Measurements from ENCODE around the gene PLD4.

PLD4 gene

GRCh38 chr14:104980611-104981531 lies 56.2 kb downstream of the PLD4 start:
- H3K79me1 ChIP-seq (ENCODE audit: low read length): no peaks in the 10 kb centered on the region
- peaks cover 10% of the 10 kb centered on the region for H3K27me3 ChIP-seq (ENCODE audit: insufficient read depth, low read length)
- no peak overlapping the region for H2BK12ac ChIP-seq (ENCODE audit: low read length)
- WGBS (ENCODE audit: extremely low coverage, insufficient coverage, insufficient read length): no CpG with 5 or more reads among the region's 22 CpGs
- no peak overlapping the region for H3K23ac ChIP-seq (ENCODE audit: low read length)
- no peak overlapping the region for H2AK5ac ChIP-seq (ENCODE audit: low read length)
- no peak overlapping the region for H3K27ac ChIP-seq (ENCODE audit: low read depth, low read length)
- H3K79me2 ChIP-seq (ENCODE audit: control insufficient read depth, insufficient read depth, low read length, poor library complexity): peaks cover 2% of the 10 kb centered on the region
- H3K4me1 ChIP-seq (ENCODE audit: control insufficient read depth in 1 of 2, insufficient read depth in 2 of 2, low read length in 2 of 2): peaks cover 2 to 15% of the 10 kb centered on the region in 2 experiments
- peaks cover 9% of the 10 kb centered on the region for H3K9me3 ChIP-seq (ENCODE audit: insufficient read depth, low read depth, low read length)
- no peak overlapping the region for H4K91ac ChIP-seq (ENCODE audit: low read depth, low read length)
- DNase-seq: no peak
- H2BK5ac ChIP-seq (ENCODE audit: low read depth, low read length, poor library complexity): no peak overlapping the region
- H3K4me3 ChIP-seq (ENCODE audit: low read depth, low read length): no peak overlapping the region
- no peak overlapping the region for H3K14ac ChIP-seq (ENCODE audit: low read length)
- no peak overlapping the region for H3K9ac ChIP-seq (ENCODE audit: low read length)
- no peak overlapping the region for H3K18ac ChIP-seq (ENCODE audit: low read length)
- no peak overlapping the region for H4K12ac ChIP-seq (ENCODE audit: low read depth, low read length)
- H2BK120ac ChIP-seq (ENCODE audit: insufficient read depth, low read length, poor library complexity): no peak overlapping the region
- no peak overlapping the region for H4K8ac ChIP-seq (ENCODE audit: low read depth, low read length)
- H3K36me3 ChIP-seq (ENCODE audit: control insufficient read depth in 1 of 2, insufficient read depth in 2 of 2, low read length in 2 of 2): no peaks in the 10 kb centered on the region
- H3K4ac ChIP-seq (ENCODE audit: low read depth, low read length): no peak overlapping the region
- no peak overlapping the region for H2AFZ ChIP-seq (ENCODE audit: insufficient read depth, low read length, poor library complexity)
- H3K4me2 ChIP-seq (ENCODE audit: low read length): no peak overlapping the region

- no peak overlapping the region for H2BK120ac ChIP-seq (ENCODE audit: insufficient read depth, low read length, poor library complexity)
- no peak overlapping the region for H3K18ac ChIP-seq (ENCODE audit: low read length)
- WGBS (ENCODE audit: extremely low coverage, insufficient coverage, insufficient read length): no CpG with 5 or more reads among the region's 17 CpGs
- DNase-seq: no peak
- H3K36me3 ChIP-seq (ENCODE audit: control insufficient read depth in 1 of 2, insufficient read depth in 2 of 2, low read length in 2 of 2): no peaks in the 10 kb centered on the region
- no peak overlapping the region for H3K23ac ChIP-seq (ENCODE audit: low read length)
- no peak overlapping the region for H3K27ac ChIP-seq (ENCODE audit: low read depth, low read length)
- H2AFZ ChIP-seq (ENCODE audit: insufficient read depth, low read length, poor library complexity): no peak overlapping the region
- H4K12ac ChIP-seq (ENCODE audit: low read depth, low read length): no peak overlapping the region
- H3K4me1 ChIP-seq (ENCODE audit: control insufficient read depth in 1 of 2, insufficient read depth in 2 of 2, low read length in 2 of 2): peaks cover 7 to 18% of the 10 kb centered on the region in 2 experiments
- H3K4me3 ChIP-seq (ENCODE audit: low read depth, low read length): no peak overlapping the region
- peaks cover 8% of the 10 kb centered on the region for H3K9me3 ChIP-seq (ENCODE audit: insufficient read depth, low read depth, low read length)
- peaks cover 10% of the 10 kb centered on the region for H3K27me3 ChIP-seq (ENCODE audit: insufficient read depth, low read length)
- H2BK12ac ChIP-seq (ENCODE audit: low read length): no peak overlapping the region
- H3K79me2 ChIP-seq (ENCODE audit: control insufficient read depth, insufficient read depth, low read length, poor library complexity): peaks cover 4% of the 10 kb centered on the region
- H3K9ac ChIP-seq (ENCODE audit: low read length): no peak overlapping the region
- no peak overlapping the region for H3K14ac ChIP-seq (ENCODE audit: low read length)
- no peaks in the 10 kb centered on the region for H3K79me1 ChIP-seq (ENCODE audit: low read length)
- no peak overlapping the region for H2AK5ac ChIP-seq (ENCODE audit: low read length)
- H4K8ac ChIP-seq (ENCODE audit: low read depth, low read length): no peak overlapping the region
- no peak overlapping the region for H2BK5ac ChIP-seq (ENCODE audit: low read depth, low read length, poor library complexity)
- no peak overlapping the region for H4K91ac ChIP-seq (ENCODE audit: low read depth, low read length)
- no peak overlapping the region for H3K4ac ChIP-seq (ENCODE audit: low read depth, low read length)
- H3K4me2 ChIP-seq (ENCODE audit: low read length): no peak overlapping the region
These were observed 57.2 kb downstream of the PLD4 start for GRCh38 chr14:104981699-104982541.

- Histone ChIP-seq H3K4me1 (ENCODE audit: control insufficient read depth in 1 of 2, insufficient read depth in 2 of 2, low read length in 2 of 2) (peaks cover 5 to 15% of the 10 kb centered on the region in 2 experiments), H3K36me3 (ENCODE audit: control insufficient read depth in 1 of 2, insufficient read depth in 2 of 2, low read length in 2 of 2) (no peaks in the 10 kb centered on the region), H2AK5ac (ENCODE audit: low read length) (no peak overlapping the region), H3K79me1 (ENCODE audit: low read length) (no peaks in the 10 kb centered on the region), H3K4ac (ENCODE audit: low read depth, low read length) (no peak overlapping the region), H3K4me3 (ENCODE audit: low read depth, low read length) (no peak overlapping the region), H4K12ac (ENCODE audit: low read depth, low read length) (no peak overlapping the region), H2BK120ac (ENCODE audit: insufficient read depth, low read length, poor library complexity) (no peak overlapping the region), H3K18ac (ENCODE audit: low read length) (no peak overlapping the region), H3K9me3 (ENCODE audit: insufficient read depth, low read depth, low read length) (peaks cover 3% of the 10 kb centered on the region), H3K9ac (ENCODE audit: low read length) (no peak overlapping the region), H3K27me3 (ENCODE audit: insufficient read depth, low read length) (peaks cover 4% of the 10 kb centered on the region), H2AFZ (ENCODE audit: insufficient read depth, low read length, poor library complexity) (no peak overlapping the region), H2BK5ac (ENCODE audit: low read depth, low read length, poor library complexity) (no peak overlapping the region), H4K91ac (ENCODE audit: low read depth, low read length) (no peak overlapping the region), H2BK12ac (ENCODE audit: low read length) (no peak overlapping the region), H3K79me2 (ENCODE audit: control insufficient read depth, insufficient read depth, low read length, poor library complexity) (peaks cover 4% of the 10 kb centered on the region), H3K27ac (ENCODE audit: low read depth, low read length) (no peak overlapping the region), H4K8ac (ENCODE audit: low read depth, low read length) (no peak overlapping the region), H3K23ac (ENCODE audit: low read length) (no peak overlapping the region), H3K14ac (ENCODE audit: low read length) (no peak overlapping the region), H3K4me2 (ENCODE audit: low read length) (no peak overlapping the region)
- WGBS (ENCODE audit: extremely low coverage, insufficient coverage, insufficient read length): no CpG with 5 or more reads among the region's 10 CpGs
- DNase-seq: no peak
These were observed 58.0 kb downstream of the PLD4 start for GRCh38 chr14:104982548-104983230.
